CMK (cell line): Measurements from ENCODE around the gene ATP11A.
"Not testable (repeated sequence)": the region's sequence is repeated elsewhere in the genome, so short reads cannot be mapped to it uniquely, and the experiment has no call there.

Experiments used
- DNase-seq: peaks from one replicate; pipeline ENCODE4 v3.0.0-alpha.2; 2010; ENCODE audit warnings: low read depth

The ATP11A gene

DNA sequence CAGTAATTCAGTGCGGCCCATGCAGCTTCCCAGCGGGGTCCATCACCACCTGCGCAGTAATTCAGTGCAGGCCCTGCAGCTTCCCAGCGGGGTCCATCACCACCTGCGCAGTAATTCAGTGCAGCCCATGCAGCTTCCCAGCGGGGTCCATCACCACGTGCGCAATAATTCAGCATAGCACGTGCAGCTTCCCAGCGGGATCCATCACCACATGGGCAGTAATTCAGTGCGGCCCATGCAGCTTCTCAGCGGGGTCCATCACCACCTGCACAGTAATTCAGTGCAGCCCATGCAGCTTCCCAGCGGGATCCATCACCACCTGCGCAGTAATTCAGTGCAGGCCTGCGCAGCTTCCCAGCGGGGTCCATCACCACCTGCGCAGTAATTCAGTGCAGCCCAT lies 173.5 kb downstream of the ATP11A start:
- not testable (repeated sequence) for DNase-seq

DNA sequence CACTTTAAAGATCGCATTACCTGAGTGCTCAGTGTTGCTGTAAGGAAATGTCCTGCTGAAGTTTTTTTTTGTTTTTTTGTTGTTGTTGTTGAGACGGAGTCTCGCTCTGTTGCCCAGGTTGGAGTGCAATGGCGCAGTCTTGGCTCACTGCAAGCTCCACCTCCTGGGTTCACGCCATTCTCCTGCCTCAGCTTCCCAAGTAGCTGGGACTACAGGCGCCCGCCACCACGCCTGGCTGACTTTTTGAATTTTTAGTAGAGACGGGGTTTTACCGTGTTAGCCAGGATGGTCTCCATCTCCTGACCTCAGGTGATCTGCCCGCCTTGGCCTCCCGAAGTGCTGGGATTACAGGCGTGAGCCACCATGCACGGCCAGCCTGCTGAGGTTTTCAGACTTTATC lies 175.6 kb downstream of the ATP11A start:
- not testable (repeated sequence) for DNase-seq

DNA sequence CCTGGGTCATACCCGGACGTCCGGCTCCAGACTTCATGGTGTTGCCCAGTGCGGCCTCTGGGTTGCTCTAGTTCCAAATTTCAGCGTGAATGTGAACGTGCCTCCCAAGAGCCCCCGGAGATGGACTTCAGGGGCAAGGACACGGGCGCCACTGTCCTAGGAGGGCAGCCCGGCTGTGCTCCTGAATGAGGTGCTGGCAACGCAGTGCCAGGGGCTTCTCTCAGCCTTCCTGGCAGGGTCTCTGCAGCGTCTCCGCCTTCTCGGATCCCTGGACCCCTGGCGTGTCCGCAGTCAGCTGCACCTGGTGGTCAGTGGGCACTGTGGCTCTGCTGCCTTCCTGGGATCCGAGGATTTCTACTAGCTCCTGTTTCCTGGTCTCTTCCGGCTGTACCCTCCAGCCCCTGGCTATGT lies 177.5 kb downstream of the ATP11A start:
- DNase-seq, result no peak

GRCh38 chr13:112868308-112868707 lies 178.5 kb downstream of the ATP11A start:
- DNase-seq, result no peak

GRCh38 chr13:112869202-112870050 lies 179.6 kb downstream of the ATP11A start:
- DNase-seq, result no peak

- no peak for DNase-seq
These were observed 180.2 kb downstream of the ATP11A start for GRCh38 chr13:112870051-112870331.

GRCh38 chr13:112870737-112871287 lies 181.0 kb downstream of the ATP11A start:
- DNase-seq, result no peak

GRCh38 chr13:112871742-112872141 lies 181.9 kb downstream of the ATP11A start:
- DNase-seq, result no peak

GRCh38 chr13:112872657-112873631 lies 183.1 kb downstream of the ATP11A start:
- not testable (repeated sequence) for DNase-seq

DNA sequence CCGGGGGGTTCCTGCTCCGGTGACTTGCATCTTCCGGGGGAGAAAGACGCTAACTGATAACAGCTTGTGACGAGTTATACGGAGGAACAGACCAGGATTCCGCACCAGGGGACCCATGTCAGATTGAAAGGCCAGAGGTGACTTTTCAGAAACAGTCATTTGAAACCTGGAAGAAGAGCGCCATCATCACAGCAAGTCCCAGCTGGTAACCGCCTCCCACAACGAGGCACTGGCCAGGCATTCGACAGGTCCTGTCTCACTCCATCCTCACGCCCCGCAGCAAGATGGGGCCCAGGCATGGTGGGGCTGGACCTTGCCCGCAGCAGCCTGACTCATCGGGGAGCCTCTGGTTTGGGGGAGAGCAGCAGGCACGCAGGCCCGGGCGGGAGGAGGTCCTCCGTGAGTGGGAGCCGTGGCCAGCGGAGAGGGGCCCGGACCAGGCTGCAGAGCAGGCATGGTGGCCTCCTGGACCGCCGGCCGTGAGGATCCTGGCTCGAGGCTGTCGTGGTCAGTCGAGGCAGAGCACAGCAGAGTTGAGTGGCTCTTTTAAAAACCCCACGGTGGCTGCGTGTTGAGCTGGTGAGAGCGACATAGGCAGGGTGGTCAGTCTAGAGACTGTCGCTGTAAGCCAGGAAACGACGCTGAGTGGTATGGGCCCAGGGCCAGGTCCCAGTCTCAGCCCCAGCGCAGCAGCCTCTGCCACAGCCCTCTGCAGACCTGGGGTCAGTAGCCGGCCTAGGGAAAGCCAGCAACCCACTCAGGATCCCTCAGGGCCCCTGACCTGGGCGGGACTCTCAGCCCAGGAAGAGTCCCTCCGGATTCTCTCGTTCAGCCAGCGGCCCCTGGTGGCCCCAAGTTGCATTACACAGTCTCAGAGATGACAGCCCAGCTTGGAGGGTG lies 184.3 kb downstream of the ATP11A start:
- no peak for DNase-seq

GRCh38 chr13:112874751-112875300 lies 185.0 kb downstream of the ATP11A start:
- DNase-seq, result no peak

GRCh38 chr13:112875627-112876026 lies 185.8 kb downstream of the ATP11A start:
- DNase-seq, result no peak

GRCh38 chr13:112876305-112877000 lies 186.6 kb downstream of the ATP11A start:
- no peak for DNase-seq

DNA sequence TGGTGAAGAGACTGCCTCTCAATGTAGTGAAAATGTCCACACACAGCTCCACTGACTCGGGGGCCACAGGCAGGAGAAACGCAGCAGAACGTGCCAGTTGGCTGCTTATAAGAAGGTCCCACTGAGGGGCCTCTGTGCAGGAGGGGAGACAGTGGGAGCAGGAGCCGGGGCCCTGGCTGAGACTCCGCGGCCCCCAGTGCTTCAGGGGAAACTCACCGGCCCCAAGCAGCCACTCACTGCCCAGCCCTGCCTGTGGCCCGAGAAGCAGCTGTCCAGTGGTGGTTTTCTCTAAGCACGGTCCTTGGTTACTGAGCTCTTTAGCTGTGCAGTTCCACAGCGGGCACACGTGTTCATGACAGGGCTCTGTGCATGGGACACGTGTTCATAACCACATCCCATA lies 187.2 kb downstream of the ATP11A start:
- no peak for DNase-seq

- DNase-seq, result no peak
These were observed 187.7 kb downstream of the ATP11A start for GRCh38 chr13:112877539-112877938.

DNA sequence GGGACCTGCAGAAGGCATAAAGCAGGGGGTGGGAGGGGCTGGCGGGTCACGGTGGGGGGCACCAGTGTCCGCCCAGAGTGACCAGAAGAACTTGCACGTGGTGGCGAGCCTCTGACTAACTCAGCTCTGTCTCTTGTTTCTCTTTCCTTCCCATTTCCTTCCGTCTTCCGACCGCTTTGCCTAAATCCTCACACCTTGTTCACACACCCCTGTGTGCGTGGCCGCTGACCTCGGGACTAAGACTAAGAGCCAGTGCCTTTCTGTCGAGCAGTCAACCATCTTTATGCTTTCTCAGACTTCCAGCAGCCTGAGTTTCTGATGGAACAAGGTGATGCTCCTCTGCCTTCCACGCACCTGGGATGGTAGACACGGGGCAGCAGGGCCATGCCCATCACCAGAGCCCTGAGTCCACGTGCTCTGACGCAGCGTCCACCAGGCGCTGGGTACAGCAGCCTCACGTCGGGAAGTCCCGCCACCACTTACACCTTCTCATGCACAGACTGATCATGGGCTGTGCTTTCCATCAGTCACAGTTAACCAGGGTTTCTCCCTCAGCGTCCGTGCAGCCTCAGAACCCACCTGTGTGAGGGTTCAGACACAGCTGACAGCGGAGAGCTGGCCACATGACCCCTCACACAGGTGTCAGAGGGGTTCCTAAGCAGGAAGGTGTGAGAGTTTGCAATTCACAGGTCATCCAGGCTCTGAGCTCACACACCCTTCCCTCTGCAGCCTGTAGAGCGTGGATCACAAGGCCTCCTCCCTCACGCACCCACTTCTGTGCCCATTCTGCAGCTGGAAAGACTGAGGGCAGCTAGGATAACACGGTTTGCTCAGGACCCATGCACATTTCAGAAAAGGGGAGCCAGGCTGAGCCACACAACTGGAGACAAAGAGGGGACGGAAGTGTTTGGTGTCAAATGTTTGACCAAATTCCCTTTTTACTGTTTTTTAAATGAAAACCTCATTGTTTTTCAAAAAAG lies 188.4 kb downstream of the ATP11A start:
- DNase-seq, result no peak

DNA sequence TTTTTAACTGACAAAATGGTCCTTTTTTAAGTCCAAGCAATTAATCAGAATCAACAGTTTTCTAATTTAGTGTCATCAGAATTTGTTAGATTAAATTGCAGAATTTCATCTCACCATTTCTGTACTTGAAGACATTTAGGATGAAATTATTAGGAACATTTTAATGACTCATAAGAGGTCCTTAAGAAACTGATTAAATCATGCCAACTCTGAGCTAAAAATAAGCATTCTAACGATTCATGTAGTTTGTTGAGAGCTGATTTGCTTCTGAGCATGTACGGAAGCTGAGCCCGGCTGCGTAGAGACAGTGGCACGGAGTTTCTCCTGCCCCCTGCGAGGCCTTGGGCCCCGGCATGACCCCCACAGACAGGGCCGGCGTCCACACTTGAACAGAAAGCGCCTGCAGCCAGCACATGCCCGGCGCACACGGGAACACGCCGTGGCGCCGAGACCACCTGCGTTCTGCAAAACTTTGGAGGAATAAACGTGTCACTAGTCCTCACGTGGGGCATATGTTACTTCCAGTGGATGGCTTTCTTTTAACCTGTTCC lies 189.5 kb downstream of the ATP11A start:
- DNase-seq, result no peak

GRCh38 chr13:112880221-112880641 lies 190.4 kb downstream of the ATP11A start:
- no peak for DNase-seq

GRCh38 chr13:112880976-112881540 lies 191.2 kb downstream of the ATP11A start:
- DNase-seq, result no peak
